GM21717 (cell line): ENCODE measurements around the gene PFN2.
"Not testable (repeated sequence)": the region's sequence is repeated elsewhere in the genome, so short reads cannot be mapped to it uniquely, and the experiment has no call there.

Source experiments
- ATAC-seq: cut with Tn5 transposase; IDR thresholded peaks from one replicate; pipeline ENCODE4 v1.9.1; 2021; ENCODE audit warnings: mild to moderate bottlenecking, moderate library complexity; ENCODE audit not compliant: unreplicated experiment

PFN2 gene, protein sequence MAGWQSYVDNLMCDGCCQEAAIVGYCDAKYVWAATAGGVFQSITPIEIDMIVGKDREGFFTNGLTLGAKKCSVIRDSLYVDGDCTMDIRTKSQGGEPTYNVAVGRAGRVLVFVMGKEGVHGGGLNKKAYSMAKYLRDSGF

DNA sequence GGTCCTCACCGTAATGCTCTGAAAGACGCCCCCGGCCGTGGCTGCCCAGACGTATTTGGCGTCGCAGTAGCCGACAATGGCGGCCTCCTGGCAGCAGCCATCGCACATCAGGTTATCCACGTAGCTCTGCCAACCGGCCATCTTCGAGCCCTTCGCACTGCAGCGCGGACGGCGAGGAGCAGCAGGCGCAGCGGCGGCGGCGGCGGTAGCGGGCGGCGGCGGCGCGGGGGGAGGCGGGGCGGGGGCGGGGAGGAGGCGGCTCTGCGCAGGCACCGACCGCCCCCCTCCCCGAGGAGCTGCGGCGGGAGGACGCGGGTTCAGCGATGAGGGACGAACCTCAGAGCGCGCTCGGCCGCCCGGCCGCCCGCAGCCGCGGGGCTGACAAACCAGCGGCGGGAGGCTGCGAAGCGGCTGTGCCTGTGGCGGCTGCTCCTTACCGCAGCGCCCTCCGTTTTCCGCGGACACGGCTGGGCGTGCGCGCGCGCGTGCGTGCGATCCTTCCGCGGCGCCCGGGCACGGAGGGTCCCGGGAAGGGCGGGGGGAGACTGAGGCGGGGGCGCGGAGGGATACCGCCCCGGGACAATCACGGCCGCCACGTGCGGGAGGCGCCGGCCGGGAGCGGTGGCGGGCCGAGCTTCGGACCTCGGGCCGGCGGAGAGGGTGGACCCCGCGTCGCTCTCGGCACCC lies at the start of gene PFN2:
PFN2 (minus strand) TSS at position 180 of the 687 bp plus-strand sequence; CDS start at position 141, 39 bp downstream.
- ATAC-seq = peak; percentile 49

DNA sequence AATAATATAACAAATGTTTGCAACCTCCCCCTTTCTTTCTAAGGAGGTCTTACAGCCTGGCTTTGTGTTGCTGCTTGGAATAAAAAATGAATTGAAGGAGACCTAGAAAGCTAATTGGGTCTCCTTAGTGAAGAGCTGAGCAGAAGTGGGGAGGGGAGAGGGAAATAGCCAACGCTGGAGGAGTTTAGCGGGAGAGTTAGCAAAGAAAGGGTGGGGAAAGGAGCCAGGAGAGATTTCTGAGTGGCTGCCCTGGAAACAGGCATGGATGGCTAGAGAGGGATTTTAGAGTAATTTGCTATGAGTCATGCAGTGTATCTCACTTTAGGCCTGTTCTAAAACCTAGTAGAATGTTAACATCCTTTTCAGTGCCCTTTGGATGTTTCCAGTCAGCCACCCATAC lies 45.2 kb upstream of the PFN2 start:
- ATAC-seq = no peak

DNA sequence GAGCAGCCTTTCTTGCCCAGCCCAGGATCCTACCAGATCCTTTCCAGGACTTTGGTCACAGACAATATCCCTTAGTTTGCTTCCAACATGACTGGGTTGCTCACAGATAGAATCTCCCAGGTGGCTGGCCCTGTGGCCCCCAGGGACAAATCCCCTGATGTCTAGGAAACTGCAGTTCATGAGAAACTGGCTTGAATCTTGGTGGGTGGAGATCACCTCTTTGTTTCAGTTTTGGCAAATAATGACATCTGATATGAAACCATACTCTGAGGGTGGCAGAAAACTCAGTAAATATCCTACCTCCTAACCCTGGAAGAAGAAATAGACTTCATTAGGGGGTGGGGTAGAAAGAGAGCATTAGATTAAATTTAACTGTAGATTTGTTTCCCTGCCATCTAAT lies 44.1 kb upstream of the PFN2 start:
- ATAC-seq = no peak

DNA sequence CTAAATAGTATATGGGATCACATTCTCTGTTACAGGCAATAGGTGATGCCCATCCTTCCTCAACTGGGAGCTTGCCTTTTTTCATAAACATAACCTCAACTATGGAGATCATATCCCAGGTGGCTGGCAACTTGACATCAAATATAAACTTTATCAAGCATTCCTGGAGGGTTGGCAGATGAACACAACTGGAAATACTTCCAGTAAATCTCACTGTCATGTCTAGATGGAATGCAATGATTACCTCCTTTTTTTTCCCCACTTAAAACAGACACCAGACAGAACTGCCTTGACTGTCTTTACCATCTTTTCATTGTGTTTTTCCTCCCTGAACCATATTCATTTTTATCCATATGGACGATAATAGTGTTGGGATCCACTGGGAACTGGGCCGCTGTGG lies 43.1 kb upstream of the PFN2 start:
- ATAC-seq = no peak

DNA sequence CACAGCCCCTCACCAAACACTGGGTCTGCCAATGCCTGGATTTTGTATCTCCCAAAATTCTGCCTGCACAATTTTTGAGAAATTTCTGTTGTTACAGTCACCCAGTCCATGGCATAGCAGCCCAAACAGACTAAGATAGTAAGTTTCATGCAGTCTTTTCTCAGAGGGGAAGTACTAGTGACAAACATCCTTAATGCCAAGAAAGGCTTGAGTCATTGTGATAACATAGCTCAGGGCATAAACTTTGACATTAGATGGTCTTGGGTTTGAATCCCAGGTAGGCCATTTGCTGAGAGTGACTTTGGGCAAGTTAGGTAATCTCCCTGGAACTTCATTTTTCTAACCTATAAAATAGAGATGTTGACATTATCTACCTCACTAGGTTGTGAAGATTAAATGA lies 36.1 kb upstream of the PFN2 start:
- no peak for ATAC-seq

DNA sequence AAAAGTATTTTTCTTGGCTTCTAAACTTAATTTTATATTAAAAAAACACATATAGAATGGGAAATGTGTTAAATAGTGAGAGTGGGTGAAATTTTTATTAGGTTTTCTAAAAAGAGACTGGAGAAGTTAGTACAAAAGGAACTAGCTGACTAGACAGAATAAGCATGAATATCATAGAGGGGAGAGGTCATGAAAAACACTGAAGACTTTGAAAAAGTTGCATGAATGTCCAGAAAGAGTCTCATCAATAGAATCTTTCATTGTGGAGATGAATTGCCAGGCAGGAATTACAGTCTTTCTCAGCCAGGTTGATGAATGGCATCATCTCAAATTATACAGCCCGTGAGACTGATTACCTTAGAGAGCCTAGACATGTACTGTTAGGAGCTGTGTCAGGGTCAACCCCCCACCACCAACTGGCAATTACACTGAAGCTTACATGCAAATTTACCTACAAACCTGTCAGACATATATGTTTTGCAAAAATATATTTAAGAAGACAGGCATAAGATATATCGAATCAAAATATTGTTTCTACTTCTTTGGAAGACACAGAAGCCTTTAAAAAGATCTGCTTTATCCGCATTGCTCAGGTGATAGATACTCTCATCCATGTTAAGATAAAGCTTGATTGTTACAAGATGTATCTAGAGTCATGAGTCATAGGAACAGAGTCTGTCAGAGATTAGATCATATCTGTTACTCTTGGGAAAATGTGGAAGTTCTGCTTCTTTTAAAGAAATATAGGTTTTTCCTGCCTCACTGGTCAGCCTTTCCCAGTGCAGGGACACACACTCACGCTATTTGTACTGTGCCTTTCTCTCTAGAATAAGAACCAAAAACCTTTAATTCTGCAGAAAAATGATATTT lies 34.8 kb upstream of the PFN2 start:
- no peak for ATAC-seq

DNA sequence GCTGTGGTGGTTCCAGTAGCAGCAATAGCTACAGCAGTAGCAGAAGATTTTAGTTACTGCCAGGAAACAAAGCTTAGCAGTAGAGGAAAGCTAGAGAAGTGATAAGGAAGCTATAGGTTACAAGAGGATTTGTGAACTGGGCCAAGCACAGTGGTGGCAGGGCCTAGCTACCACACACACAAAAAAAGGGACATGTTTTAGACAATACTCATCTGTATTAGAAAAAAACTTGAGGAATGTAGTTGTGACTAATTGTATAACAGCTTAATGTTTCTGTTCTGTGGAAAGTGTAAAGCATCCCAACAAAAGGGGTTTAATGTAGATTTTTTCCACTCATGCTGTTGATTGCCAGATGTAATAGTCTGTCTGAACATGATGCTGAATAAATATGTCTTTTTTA lies 29.9 kb upstream of the PFN2 start:
- no peak for ATAC-seq

DNA sequence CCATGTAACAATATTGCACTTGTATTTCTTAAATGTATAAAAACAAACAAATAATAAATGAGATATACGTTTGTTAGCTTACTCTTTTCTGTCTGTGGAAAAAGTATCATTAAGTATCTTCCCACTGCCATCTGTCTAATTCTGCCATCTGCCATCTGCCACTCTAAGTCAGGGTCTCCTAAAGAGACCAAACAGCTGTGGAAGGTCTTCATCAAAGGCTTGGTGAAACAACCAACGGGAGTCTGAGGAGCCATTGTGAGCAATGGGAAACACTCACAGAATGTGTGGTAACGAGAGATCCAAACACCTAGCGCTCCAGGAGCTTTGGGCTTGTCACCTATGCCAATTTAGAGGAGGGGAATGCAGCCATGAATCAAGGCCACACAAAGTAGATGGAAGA lies 28.7 kb upstream of the PFN2 start:
- ATAC-seq = no peak

DNA sequence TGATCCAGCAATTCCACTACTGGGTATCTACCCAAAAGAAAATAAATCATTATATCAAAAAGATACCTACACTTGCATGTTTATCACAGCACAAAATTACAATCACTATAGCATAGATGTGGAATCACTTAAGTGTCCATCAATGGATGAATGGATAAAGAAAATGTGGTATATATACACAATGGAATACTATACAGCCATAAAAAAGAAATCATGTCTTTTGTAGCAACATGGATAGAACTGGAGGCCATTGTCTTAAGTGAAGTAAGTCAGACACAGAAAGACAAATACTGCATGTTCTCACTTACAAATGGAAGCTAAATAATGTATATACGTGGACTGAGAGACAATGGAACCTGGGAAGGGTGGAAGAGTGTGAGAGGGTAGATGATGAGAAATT lies 28.3 kb upstream of the PFN2 start:
- no peak for ATAC-seq

DNA sequence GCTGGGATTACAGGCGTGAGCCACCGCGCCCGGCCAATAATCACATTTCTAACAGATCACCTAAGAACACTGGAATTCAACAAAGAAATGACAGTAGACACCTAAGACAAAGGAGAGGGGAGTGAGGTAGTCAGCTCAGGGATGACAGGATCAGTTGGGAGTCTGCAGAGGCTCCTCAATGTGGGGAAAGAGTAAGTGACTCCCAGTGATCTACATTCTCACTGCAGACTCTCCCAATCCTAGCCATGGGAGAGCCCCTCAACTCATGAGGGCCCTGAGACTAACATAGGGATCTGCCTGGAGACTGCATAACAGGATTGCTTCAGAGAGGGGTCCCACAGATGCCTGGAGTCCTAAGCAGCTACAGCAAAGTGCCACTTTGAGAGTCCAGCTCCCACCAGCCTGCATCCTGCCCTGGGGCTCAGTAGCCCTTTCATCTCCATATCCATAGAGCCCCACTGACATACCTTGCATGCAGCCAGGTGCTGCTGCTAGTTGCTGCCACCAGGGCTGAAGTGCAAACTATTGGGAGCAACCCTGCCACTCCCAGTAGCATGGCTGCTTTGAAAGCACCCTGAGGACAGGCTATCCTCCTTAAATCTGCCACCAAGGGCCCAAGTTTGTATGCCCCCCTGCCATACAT lies 21.8 kb upstream of the PFN2 start:
- ATAC-seq = no peak

DNA sequence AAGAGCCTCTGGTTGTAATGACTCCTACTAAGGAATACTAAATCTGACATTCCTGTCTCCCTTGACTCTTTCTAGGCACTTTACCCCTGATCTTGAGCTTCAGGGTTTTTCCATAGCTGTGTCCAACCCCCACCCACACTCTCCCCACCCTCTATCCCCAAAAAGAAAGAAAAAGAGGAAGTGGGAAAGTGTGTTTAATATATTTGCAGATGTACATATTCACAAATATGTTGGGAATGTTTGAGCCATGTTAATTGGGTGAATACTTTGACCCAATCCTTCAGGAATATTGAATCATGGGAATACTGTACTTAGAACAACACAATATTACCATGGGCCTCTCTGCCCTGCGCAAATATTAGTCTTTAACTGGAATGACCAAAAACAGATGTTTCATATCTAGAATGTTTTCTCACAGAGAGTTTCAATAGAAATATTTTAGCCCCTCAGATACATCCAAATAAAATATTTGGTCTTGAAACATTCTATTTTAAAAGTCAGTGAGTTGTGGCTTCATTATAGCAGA lies 19.8 kb upstream of the PFN2 start:
- ATAC-seq = no peak

DNA sequence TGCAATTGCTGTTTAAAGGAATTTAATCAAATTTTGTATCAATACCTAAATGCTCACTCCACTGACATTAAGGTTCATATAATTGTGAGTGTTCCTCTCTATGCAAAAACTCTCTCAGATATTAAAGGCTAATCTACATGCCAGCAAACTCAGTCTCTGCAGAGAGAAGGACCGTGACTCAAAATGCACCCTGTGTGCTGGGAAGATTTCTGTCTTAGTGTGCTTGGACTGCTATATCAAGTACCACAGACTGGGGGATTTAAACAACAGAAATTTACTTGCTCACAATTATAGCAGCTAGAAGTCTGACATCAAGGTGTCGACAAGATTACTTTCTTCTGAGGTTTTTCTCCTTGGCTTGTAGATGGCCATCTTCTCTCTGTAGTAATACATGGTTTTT lies 18.6 kb upstream of the PFN2 start:
- ATAC-seq = no peak

DNA sequence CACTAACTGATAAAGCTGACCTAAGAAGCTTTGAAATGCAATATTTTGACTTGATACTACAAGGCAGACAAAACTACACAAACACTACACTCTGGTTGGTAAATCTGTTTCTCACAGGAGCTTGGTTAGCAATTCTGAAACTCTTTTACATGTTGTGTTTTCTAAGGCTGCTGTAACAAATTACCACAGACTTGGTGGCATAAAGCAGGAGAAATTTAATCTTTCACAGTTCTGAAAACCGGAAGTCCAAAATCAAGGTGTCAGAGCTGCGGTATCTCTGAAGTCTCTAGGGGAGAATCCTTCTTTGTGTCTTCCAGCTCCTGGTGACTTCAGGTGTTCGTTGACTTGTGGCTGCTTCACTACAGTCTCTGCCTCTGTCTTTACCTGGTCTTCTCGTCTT lies 12.9 kb upstream of the PFN2 start:
- ATAC-seq = no peak

DNA sequence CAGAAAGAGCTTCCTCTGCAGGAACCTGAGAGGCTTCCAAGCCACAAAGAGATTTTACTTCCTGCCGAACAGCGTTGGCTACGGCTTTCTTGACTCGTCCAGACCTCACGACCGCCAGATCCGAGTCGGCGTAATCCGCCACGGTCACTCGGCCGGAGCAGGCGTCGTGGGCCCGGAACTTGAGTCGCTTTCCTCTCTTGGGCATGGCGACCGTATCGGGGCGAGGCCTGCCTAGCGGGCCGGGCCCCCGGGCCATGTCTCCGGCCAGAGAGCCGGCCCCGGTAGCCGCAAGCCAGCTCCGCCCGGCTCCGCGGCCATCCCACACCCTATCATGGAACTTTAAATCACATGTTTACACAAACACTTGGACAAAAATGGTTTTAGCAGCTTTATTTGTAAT lies 12.4 kb upstream of the PFN2 start:
- ATAC-seq = not testable (repeated sequence)

DNA sequence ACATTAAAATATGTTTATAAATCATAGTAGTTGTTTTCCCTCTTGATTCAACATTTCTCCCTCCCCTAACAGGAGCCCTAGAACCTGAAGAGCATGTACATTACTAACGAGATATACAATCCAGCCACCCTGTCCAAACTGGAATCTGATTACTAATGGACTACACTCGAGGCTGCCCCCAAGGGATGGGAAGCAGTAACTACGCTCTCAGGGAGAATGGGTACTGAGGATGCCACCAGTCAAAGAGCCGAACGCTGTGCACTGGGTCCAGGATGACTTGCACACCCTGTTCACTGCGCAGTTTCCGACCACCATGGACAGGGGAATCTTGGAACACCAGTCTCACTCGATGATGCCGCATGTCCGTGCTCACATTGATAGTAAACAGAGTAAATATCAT lies 11.3 kb upstream of the PFN2 start:
- ATAC-seq = not testable (repeated sequence)

DNA sequence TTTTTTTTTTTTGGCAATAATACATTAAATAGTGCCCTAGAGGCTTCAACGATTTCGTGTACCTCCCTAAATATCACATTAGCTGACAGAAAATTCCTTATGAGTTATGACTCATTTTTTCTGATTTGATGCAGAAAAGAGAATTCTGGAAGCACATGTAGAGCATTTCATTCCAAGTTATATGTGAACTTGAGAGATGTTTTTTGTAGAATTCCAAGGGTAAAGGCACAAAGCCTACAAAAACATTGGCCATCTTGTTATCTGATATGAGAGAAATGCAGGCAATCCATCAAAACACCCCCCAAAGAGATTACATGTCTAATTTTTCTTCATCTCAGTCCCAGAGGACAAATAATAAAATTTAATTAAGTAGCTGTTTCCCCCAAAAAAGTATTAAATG lies 6.7 kb upstream of the PFN2 start:
- no peak for ATAC-seq

DNA sequence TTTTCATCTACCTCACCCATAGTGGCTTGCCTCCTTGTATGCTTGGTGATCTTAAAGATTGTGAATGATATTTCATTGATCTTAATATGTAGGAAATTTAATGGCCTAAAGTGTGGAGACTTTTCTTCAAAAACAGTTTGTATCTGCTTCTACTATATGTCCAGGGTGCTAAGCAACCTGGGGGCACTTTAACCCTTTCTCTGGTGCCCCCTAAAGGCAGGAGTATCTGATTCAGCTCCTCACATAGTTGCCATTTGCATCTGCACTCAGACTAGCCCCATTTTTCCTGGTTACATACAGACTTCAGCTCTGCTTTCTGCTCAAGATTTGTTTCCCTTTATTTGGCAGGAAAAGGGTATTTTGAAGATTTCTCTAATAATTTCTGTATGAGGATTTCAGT lies 5.2 kb upstream of the PFN2 start:
- no peak for ATAC-seq

DNA sequence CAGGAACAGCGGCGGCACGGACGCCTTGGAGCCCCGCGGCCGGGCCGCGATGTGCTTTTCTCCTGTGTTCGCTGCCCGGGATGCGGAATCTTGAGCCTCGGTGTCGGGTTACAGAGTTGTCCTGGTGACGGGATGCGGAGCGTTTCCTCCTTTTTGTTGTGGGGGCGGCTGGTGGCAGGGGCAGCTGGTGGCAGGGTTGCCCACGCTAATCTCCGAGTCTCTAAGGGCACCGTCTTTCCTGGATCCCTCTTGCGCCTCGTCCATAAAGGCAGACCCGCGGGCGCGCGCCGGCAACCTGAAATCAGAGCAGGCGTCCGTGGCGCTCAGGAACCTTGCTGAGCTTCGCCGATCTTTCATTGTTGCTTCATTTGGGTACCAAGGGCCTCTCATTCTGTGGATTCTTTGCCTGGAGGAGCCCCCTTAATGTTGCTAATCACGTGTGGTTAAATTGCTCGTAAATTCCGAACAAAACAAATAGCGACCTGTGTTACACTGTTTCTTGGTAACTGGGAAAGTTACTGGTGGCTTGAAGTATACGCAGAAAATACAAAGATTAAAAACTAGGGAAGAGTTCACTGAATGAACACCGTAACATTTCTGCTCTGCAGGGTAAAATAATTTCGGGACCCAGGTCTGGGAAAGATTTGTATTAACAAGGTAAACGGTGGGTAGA lies 844 bp upstream of the PFN2 start:
- ATAC-seq = peak; percentile 26

DNA sequence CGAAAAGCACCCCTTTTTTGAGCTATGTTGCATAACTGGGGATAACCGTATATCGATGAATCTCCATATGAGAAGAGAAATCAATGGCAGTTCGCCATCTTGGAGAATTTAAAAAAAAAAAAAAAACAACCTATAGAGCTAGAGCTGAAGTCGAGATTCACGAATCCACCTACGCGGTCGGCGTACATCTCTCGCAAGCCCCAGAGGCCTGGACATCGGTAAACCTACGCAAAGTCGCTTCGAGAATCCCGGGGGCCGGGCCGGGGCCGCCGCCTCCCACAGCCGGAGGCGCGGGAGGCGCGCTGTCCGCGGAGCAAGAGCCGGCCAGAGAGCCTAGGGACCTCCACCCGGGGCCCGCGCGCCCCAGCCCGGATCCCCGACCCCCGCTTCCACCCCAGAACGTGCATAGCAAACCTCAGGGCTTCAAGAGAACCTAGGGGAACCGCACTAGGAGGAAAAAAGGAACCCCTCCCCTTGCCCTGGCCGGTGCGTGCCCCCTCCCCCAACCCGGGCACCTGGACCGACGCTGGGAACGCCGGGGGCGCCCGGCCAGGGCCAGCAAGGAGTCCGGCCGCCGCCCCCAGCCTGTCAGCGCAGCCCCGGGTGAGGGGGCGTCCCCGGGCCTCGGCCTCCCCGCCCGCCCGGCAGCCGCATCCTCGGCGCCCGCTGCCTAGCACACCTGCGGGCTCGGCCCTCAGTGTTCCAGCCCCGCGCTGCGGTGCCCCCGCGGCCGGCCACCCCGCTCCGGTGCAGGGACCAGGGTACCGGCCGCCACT lies 567 bp downstream of the PFN2 start:
- peak; percentile 60 for ATAC-seq
